Vagina (tissue), 2 donors: Measurements from ENCODE around the gene AHCYL1.

ENCODE experiments used
- CTCF ChIP-seq, 3 experiments: fragments of 450-650 bp in 2 of 3; fragments of 200-600 bp in 1 of 3; sonication (generic) in 1 of 3; IDR thresholded peaks; one replicate each; pipeline ENCODE4 v1.5.1; 2017 to 2019; ENCODE audit warnings: antibody characterized with exemption in 3 of 3, mild to moderate bottlenecking in 2 of 3, moderate library complexity in 2 of 3
- POLR2A ChIP-seq, 2 donors: fragments of 450-650 bp; IDR thresholded peaks; one replicate each; pipeline ENCODE4 v1.6.1; 2017; ENCODE audit warnings: antibody characterized with exemption in 2 of 2, mild to moderate bottlenecking in 2 of 2, moderate library complexity in 2 of 2

GRCh38 chr1:109983380-109984189, 980 bp upstream of the AHCYL1 start:
- TF ChIP-seq CTCF (IDR thresholded peaks at IDR 0.05) (no peak), POLR2A (IDR thresholded peaks at IDR 0.05) (no peak)
